Endothelial cell of umbilical vein (primary cell): Measurements from ENCODE around the gene ZNF530. TPM values are rescaled to one million over a fixed set of nuclear protein-coding genes. Genes with fewer than 3 reads are reported as not detected.
A peak's percentile ranks its signal among the peaks of the same experiment; 100 is the strongest.

Experiments used
- BruUV-seq: library from RNA; stranded (reverse); fragments of 400-500 nt; replicated peaks from 2 replicates; lab custom pipeline; 2021; lab: Mats Ljungman, UMichigan
- CTCF ChIA-PET: fragments of 300-600, 350-600 bp; sonication (Branson Sonifier 250); formaldehyde crosslinking; loops from one replicate; lab custom pipeline; 2021; ENCODE audit warnings: antibody characterized with exemption, inconsistent platforms; lab: Charles Lee
- POLR2A ChIA-PET: fragments of 300-600, 350-600 bp; sonication (Branson Sonifier 250); formaldehyde crosslinking; loops from one replicate; lab custom pipeline; 2021; ENCODE audit warnings: antibody characterized with exemption, inconsistent platforms; lab: Charles Lee
- DNase-seq: peaks from one replicate; pipeline ENCODE4 v3.0.0-alpha.2; 2011; ENCODE audit warnings: low read depth, low spot score
- FAIRE-seq: peaks from 2 replicates; lab custom pipeline; 2011; peaks lifted over from hg19 to GRCh38; lab: Jason Lieb, UNC
- H2AFZ ChIP-seq: 2 replicates; pipeline ENCODE4 v1.6.0; 2012; ENCODE audit warnings: low read depth, low read length, control low read depth, inconsistent platforms
- H3K27ac ChIP-seq: 2 replicates; pipeline ENCODE4 v1.5.1; 2011; ENCODE audit warnings: low read depth, mild to moderate bottlenecking, control low read depth, low read length, moderate library complexity; ENCODE audit not compliant: insufficient read depth
- H3K27me3 ChIP-seq, 2 experiments: 2 replicates each; pipeline versions ENCODE4 v1.6.0 to v1.6.1; 2011; ENCODE audit warnings: low read length in 2 of 2, mixed read lengths in 1 of 2; ENCODE audit not compliant: control insufficient read depth in 2 of 2, insufficient read depth in 2 of 2
- H3K36me3 ChIP-seq, 2 experiments: 2 replicates in 1 of 2; 3 replicates in 1 of 2; pipeline ENCODE4 v1.5.1; 2011; ENCODE audit warnings: low read length in 2 of 2, mild to moderate bottlenecking in 1 of 2, moderate library complexity in 1 of 2; ENCODE audit not compliant: control insufficient read depth in 2 of 2, insufficient read depth in 2 of 2; ENCODE audit errors: extremely low read depth in 1 of 2
- H3K4me1 ChIP-seq: 3 replicates; pipeline ENCODE4 v1.5.1; 2011; ENCODE audit warnings: mild to moderate bottlenecking, low read length; ENCODE audit not compliant: control insufficient read depth, insufficient read depth; ENCODE audit errors: extremely low read depth
- H3K4me2 ChIP-seq: 2 replicates; pipeline ENCODE4 v1.6.1; 2011; ENCODE audit warnings: low read length, control low read depth, mixed read lengths; ENCODE audit not compliant: insufficient read depth
- H3K4me3 ChIP-seq, 3 experiments: fragments of 200-600 bp in 1 of 3; sonication (generic), shearing (Covaris generic) in 1 of 3; replicated peaks in 1 of 3; 2 replicates each; pipeline ENCODE4 v1.5.1; 2011 to 2016; ENCODE audit warnings: control low read depth in 3 of 3, low read length in 3 of 3, mild to moderate bottlenecking in 2 of 3, inconsistent platforms in 1 of 3, low read depth in 1 of 3, moderate library complexity in 1 of 3; ENCODE audit not compliant: insufficient read depth in 1 of 3
- H3K79me2 ChIP-seq: 2 replicates; pipeline ENCODE4 v1.6.0; 2012; ENCODE audit warnings: low read length, inconsistent platforms; ENCODE audit not compliant: control insufficient read depth, insufficient read depth
- H3K9ac ChIP-seq: replicated peaks from 2 replicates; pipeline ENCODE3; 2011; ENCODE audit warnings: low read length, control low read depth; ENCODE audit not compliant: insufficient read depth; ENCODE audit errors: extremely low read depth
- H3K9me1 ChIP-seq: replicated peaks from 3 replicates; pipeline ENCODE4 v1.6.0; 2011; ENCODE audit warnings: mild to moderate bottlenecking, low read length; ENCODE audit not compliant: control insufficient read depth, insufficient read depth; ENCODE audit errors: extremely low read depth
- H3K9me3 ChIP-seq: replicated peaks from 2 replicates; pipeline ENCODE4 v1.5.1; 2012; ENCODE audit warnings: low read length, inconsistent platforms; ENCODE audit not compliant: control insufficient read depth, insufficient read depth
- H4K20me1 ChIP-seq: replicated peaks from 2 replicates; pipeline ENCODE3; 2011; ENCODE audit warnings: mild to moderate bottlenecking, low read length; ENCODE audit not compliant: control insufficient read depth, insufficient read depth; ENCODE audit errors: extremely low read depth
- CTCF ChIP-seq, 2 donors: IDR thresholded peaks; 1 replicate in 1 of 2; 2 replicates in 1 of 2; pipeline ENCODE4 v1.5.1; 2011; ENCODE audit warnings: low read length in 2 of 2, mild to moderate bottlenecking in 2 of 2, moderate library complexity in 2 of 2, control low read depth in 1 of 2, inconsistent platforms in 1 of 2, low read depth in 1 of 2; ENCODE audit not compliant: insufficient read depth in 1 of 2; ENCODE audit errors: extremely low read depth in 1 of 2
- EZH2 ChIP-seq: IDR thresholded peaks from 2 replicates; pipeline ENCODE4 v1.6.1; 2012; ENCODE audit warnings: borderline replicate concordance, low read depth, mild to moderate bottlenecking, moderate library complexity, low read length, inconsistent platforms; ENCODE audit not compliant: severe bottlenecking
- FOS ChIP-seq: IDR thresholded peaks from 2 replicates; pipeline ENCODE4 v1.6.1; 2011; ENCODE audit warnings: mild to moderate bottlenecking, low read length, moderate library complexity, borderline replicate concordance; ENCODE audit not compliant: insufficient read depth
- GATA2 ChIP-seq: IDR thresholded peaks from 2 replicates; pipeline ENCODE4 v1.7.0; 2011; ENCODE audit warnings: low read depth, mild to moderate bottlenecking, moderate library complexity, mixed read lengths, low read length; ENCODE audit not compliant: insufficient read length, insufficient read depth
- JUN ChIP-seq: IDR thresholded peaks from 2 replicates; pipeline ENCODE4 v1.6.1; 2011; ENCODE audit warnings: borderline replicate concordance, low read depth; ENCODE audit not compliant: insufficient read length, insufficient read depth
- MAX ChIP-seq: IDR thresholded peaks from 2 replicates; pipeline ENCODE4 v1.6.1; 2011; ENCODE audit not compliant: insufficient read depth, insufficient read length
- MYC ChIP-seq: IDR thresholded peaks from one replicate; pipeline ENCODE4 v1.6.1; 2011; ENCODE audit warnings: mild to moderate bottlenecking, low read depth, low read length
- POLR2A ChIP-seq: IDR thresholded peaks from 2 replicates; pipeline ENCODE4 v1.6.1; 2012; ENCODE audit warnings: low read depth, mild to moderate bottlenecking, control low read depth, low read length
- POLR2AphosphoS5 ChIP-seq: IDR thresholded peaks from 2 replicates; pipeline ENCODE4 v1.6.1; 2012; ENCODE audit warnings: low read depth, mild to moderate bottlenecking, control low read depth, low read length, moderate library complexity; ENCODE audit not compliant: insufficient read depth
- dilution Hi-C: fragments of 300-500 bp; cut with MboI; formaldehyde crosslinking; loops from one replicate; pipeline ENCODE4 v1.15.0; 2019; ENCODE audit warnings: low sequenced_read_pairs; ENCODE audit not compliant: extremely low pct_ligation_motif_present
- intact Hi-C: fragments of 100-400 bp; cut with micrococcal nuclease; formaldehyde crosslinking; loops from one replicate; pipeline ENCODE4 v1.10.0; 2022
- polyA plus RNA-seq, 4 experiments: library from polyadenylated mRNA; depleted of rRNA in 3 of 4; stranded (reverse) in 3 of 4; unstranded in 1 of 4; fragments of >200 nt; gene quantifications; 2 replicates each; pipeline versions ENCODE4 v1.2.1 to v1.2.3, GENCODE V29; 2011 to 2012; ENCODE audit warnings: missing spikeins in 1 of 4
- total RNA-seq: library from RNA; stranded (reverse); gene quantifications from 2 replicates; pipeline ENCODE4 v1.2.3, GENCODE V29; 2021

Gene ZNF530
- total and polyA plus RNA-seq, 2 donors (not counting 3 experiments of a cell fraction or from before 2014, with no cell fraction given): 1.5 to 4.0 TPM

DNA sequence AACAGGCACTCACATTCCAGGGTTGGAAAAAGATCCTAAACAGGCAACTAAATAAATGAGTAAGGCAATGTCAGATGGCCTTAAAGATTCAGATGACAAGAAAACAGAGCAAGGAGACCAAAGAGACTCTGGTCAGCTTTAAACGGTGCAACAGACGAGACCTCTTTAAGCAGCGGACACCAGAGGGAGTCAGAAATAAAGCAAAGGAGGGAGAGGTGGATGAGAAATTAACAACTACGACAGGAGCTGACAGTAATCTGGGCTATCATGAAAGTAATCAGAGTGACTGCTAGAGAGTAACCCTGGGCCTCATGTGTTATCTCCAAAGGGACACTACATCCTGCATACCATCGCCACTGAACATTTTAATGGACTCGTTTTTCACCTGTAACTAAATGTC is 41.2 kb upstream of the ZNF530 start:
- Histone ChIP-seq H3K4me2 (peak overlapping the region; percentile 69), H3K9ac (no peak overlapping the region), H3K27me3 (no peaks in the 10 kb centered on the region), H2AFZ (no peak overlapping the region), H4K20me1 (no peaks in the 10 kb centered on the region), H3K27ac (no peak overlapping the region), H3K79me2 (no peaks in the 10 kb centered on the region), H3K36me3 (peaks cover 0 to 14% of the 10 kb centered on the region in 2 experiments), H3K4me3 (peak overlapping the region in 2 of 3 experiments; percentile 67 to 79), H3K9me1 (no peaks in the 10 kb centered on the region), H3K9me3 (no peaks in the 10 kb centered on the region), H3K4me1 (peaks cover 11% of the 10 kb centered on the region)
- TF ChIP-seq MYC: no peak
- TF ChIP-seq POLR2A: no peak
- TF ChIP-seq GATA2: no peak
- TF ChIP-seq MAX: no peak
- TF ChIP-seq JUN: no peak
- no peak for TF ChIP-seq POLR2AphosphoS5
- TF ChIP-seq CTCF (IDR thresholded peaks at IDR 0.05; ENCODE audit: extremely low read depth in 1 of 2, insufficient read depth in 1 of 2, low read depth in 1 of 2, low read length in 2 of 2): no peak
- no peak for TF ChIP-seq FOS
- no peak for TF ChIP-seq EZH2
- no TSS peak for BruUV-seq
- intact Hi-C loops (no loop called here), dilution Hi-C loops (no loop called here)
- ChIA-PET POLR2A (interaction anchor here (0.6 kb wide), 1 partner anchor 625 kb away, joined by 3 read pairs; no protein-coding TSS in a partner anchor), CTCF (no interaction called here)
- FAIRE-seq: no peak
- DNase-seq: no peak
